ENCODE data around the gene SLC12A9.

SLC12A9 gene

GRCh38 chr7:100914879-100915447 is 62.5 kb downstream of the SLC12A9 start:
- in situ Hi-C loops (cut with MboI; ENCODE audit: low pct_unique_long_range_greater_than_20kb, low sequenced_read_pairs), result no loop called here
- DNase-seq, result no peak

All from KBM-7 (cell line).